ENCODE data around the gene CHD1L.
"Not testable (repeated sequence)": the region's sequence is repeated elsewhere in the genome, so short reads cannot be mapped to it uniquely, and the experiment has no call there.

The CHD1L gene

GRCh38 chr1:147264158-147264768 is 21.8 kb downstream of the CHD1L start:
- H3K4me3 ChIP-seq (ENCODE audit: low read depth, low read length), result no peak overlapping the region

GRCh38 chr1:147266381-147266780 is 23.9 kb downstream of the CHD1L start:
- H3K4me3 ChIP-seq (ENCODE audit: low read depth, low read length), result no peak overlapping the region

- no peak overlapping the region for H3K4me3 ChIP-seq (ENCODE audit: low read depth, low read length)
Measured at GRCh38 chr1:147267711-147268110, 25.2 kb downstream of the CHD1L start.

- no peak overlapping the region for H3K4me3 ChIP-seq (ENCODE audit: low read depth, low read length)
Measured at GRCh38 chr1:147270721-147271120, 28.2 kb downstream of the CHD1L start.

GRCh38 chr1:147272042-147272441 is 29.6 kb downstream of the CHD1L start:
- no peak overlapping the region for H3K4me3 ChIP-seq (ENCODE audit: low read depth, low read length)

- no peak overlapping the region for H3K4me3 ChIP-seq (ENCODE audit: low read depth, low read length)
Measured at GRCh38 chr1:147273409-147274336, 31.2 kb downstream of the CHD1L start.

GRCh38 chr1:147281950-147282349 is 39.5 kb downstream of the CHD1L start:
- no peak overlapping the region for H3K4me3 ChIP-seq (ENCODE audit: low read depth, low read length)

- no peak overlapping the region for H3K4me3 ChIP-seq (ENCODE audit: low read depth, low read length)
Measured at GRCh38 chr1:147283011-147283410, 40.5 kb downstream of the CHD1L start.

- H3K4me3 ChIP-seq (ENCODE audit: low read depth, low read length), result no peak overlapping the region
Measured at GRCh38 chr1:147287133-147287865, 44.8 kb downstream of the CHD1L start.

GRCh38 chr1:147292012-147292411 is 49.5 kb downstream of the CHD1L start:
- H3K4me3 ChIP-seq (ENCODE audit: low read depth, low read length), result no peak overlapping the region

- H3K4me3 ChIP-seq (ENCODE audit: low read depth, low read length), result no peak overlapping the region
Measured at GRCh38 chr1:147292631-147293251, 50.3 kb downstream of the CHD1L start.

- no peak overlapping the region for H3K4me3 ChIP-seq (ENCODE audit: low read depth, low read length)
Measured at GRCh38 chr1:147297438-147297837, 55.0 kb downstream of the CHD1L start.

GRCh38 chr1:147305803-147306202 is 63.3 kb downstream of the CHD1L start:
- not testable (repeated sequence) for H3K4me3 ChIP-seq (ENCODE audit: low read depth, low read length)

- H3K4me3 ChIP-seq (ENCODE audit: low read depth, low read length), result no peak overlapping the region
Measured at GRCh38 chr1:147316968-147317367, 74.5 kb downstream of the CHD1L start.

GRCh38 chr1:147326933-147327687 is 84.6 kb downstream of the CHD1L start:
- H3K4me3 ChIP-seq (ENCODE audit: low read depth, low read length), result not testable (repeated sequence)

- no peak overlapping the region for H3K4me3 ChIP-seq (ENCODE audit: low read depth, low read length)
Measured at GRCh38 chr1:147334292-147334691, 91.8 kb downstream of the CHD1L start.

- no peak overlapping the region for H3K4me3 ChIP-seq (ENCODE audit: low read depth, low read length)
Measured at GRCh38 chr1:147336291-147336690, 93.8 kb downstream of the CHD1L start.

- no peak overlapping the region for H3K4me3 ChIP-seq (ENCODE audit: low read depth, low read length)
Measured at GRCh38 chr1:147337040-147337630, 94.7 kb downstream of the CHD1L start.

- H3K4me3 ChIP-seq (ENCODE audit: low read depth, low read length), result no peak overlapping the region
Measured at GRCh38 chr1:147338571-147338970, 96.1 kb downstream of the CHD1L start.

GRCh38 chr1:147341246-147341645 is 98.8 kb downstream of the CHD1L start:
- no peak overlapping the region for H3K4me3 ChIP-seq (ENCODE audit: low read depth, low read length)

Data from iPS-11a (cell line).